GM12801 (cell line): Measurements from ENCODE around the gene ABHD5.

Source experiments
- CTCF ChIP-seq: IDR thresholded peaks from one replicate; pipeline ENCODE4 v1.5.1; 2011; ENCODE audit warnings: control low read depth; ENCODE audit not compliant: insufficient read length; ENCODE audit errors: extremely low read depth

Gene ABHD5

GRCh38 chr3:43696881-43697280 is 6.1 kb downstream of the ABHD5 start:
- TF ChIP-seq CTCF: no peak

GRCh38 chr3:43699864-43700263 is 9.1 kb downstream of the ABHD5 start:
- TF ChIP-seq CTCF: no peak

- no peak for TF ChIP-seq CTCF
These were observed 14.0 kb downstream of the ABHD5 start for GRCh38 chr3:43704697-43705096.

- no peak for TF ChIP-seq CTCF
These were observed 15.6 kb downstream of the ABHD5 start for GRCh38 chr3:43706342-43706741.

GRCh38 chr3:43707266-43707665 is 16.5 kb downstream of the ABHD5 start:
- TF ChIP-seq CTCF: no peak

- no peak for TF ChIP-seq CTCF
These were observed 17.3 kb downstream of the ABHD5 start for GRCh38 chr3:43707998-43708397.

- TF ChIP-seq CTCF: no peak
These were observed 18.3 kb downstream of the ABHD5 start for GRCh38 chr3:43709022-43709421.

GRCh38 chr3:43710607-43711006 is 19.9 kb downstream of the ABHD5 start:
- TF ChIP-seq CTCF: no peak
